HS-27A (cell line): ENCODE data around the gene CACNA2D3.

Experiments
- DNase-seq: peaks from one replicate; pipeline ENCODE4 v3.0.0-alpha.2; 2012; ENCODE audit warnings: low read depth, missing footprints

Gene CACNA2D3

DNA sequence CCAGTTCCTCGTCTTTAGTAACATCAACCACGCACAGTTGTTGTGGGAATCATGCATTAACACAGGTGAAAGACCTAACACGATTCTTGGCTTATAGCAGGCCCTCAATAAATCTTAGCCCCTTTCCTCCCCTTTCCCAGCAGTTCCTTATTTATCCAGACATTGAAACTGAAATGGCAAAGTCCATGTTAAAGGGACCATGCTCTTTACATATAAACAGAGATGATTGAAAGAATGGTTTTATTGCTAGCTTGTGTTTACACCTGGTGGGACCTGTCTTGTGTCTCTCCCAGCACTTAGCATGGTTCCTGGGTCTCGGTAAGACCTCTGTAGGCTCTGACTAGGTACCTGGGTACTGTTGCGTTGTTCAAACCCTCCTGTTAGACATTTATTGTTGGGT, 553.7 kb downstream of the CACNA2D3 start:
- DNase-seq, result no peak

DNA sequence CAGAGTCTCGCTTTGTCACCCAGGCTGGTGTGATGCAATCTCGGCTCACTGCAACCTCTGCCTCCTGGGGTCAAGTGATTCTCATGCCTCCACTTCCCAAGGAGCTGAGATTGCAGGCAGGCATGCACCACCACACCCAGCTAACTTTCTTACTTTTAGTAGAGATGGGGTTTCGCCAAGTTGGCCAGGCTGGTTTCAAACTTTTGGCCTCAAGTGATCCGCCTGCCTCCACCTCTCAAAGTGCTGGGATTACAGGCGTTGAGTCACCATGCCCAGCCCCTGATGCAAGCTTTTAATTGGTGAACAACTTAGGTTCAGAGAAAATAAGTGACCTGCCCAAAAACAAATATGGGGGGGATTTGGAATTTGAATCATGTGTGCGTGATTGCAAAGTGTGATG, 559.4 kb downstream of the CACNA2D3 start:
- DNase-seq, result no peak

DNA sequence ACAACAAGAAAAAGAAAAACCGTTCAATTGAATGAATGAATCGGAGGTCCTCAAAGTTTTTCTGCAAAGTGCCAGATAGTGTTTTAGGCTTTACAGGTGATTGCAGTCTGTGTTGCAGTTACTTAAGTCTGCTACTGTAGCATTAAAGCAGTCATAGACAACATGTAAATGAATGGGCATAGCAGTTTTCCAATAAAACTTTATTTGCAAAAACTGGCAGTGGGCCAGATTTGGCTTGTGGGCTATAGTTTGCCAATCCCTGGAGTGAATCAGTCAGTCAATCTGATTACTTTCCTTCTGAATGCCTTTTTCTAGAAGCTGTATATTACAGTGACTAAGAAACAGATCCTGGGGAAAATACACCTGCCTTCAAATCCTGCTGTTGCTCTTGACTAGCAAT, 562.9 kb downstream of the CACNA2D3 start:
- DNase-seq, result no peak

DNA sequence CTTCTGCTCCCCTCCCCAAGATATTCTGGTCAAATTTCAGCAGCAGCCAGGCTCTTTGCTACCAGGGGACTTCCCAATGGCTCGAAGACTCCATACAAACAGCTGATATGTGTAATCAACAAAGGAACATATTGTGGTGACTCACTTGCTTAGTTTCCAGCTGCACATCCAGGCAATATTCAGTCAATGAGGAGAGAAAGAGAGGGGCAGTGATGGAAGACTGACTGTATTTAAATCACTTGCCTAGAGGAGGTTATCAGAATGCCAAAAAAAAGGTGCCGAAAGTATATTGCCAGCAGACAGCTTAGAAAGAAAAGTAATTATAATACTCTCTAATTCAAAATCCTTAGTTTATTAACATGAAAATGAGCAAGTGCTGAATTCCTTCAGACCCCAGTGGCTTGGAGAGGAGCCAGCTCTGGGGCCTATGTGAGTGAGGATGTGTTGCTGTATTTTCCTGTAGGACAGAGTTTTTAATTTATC, 569.0 kb downstream of the CACNA2D3 start:
- DNase-seq, result no peak

DNA sequence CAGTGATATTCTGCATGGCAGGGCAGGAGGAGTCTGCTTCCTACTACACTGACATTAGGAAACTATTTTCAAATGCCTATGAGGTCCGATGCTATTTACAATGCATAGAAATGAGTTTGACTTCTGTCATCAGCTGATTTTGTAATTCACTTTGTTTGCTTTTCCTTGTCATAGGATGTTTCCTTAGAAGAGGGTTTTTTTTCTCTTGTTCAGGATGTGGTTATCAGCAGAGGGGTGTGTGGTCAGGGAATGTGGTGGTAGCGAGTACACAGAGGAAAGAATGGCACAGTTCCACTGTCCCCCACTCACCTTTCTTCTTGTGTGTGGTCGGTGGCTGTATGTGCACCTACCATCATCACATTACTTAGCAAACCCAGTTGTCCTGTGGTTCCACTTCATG, 574.0 kb downstream of the CACNA2D3 start:
- no peak for DNase-seq

DNA sequence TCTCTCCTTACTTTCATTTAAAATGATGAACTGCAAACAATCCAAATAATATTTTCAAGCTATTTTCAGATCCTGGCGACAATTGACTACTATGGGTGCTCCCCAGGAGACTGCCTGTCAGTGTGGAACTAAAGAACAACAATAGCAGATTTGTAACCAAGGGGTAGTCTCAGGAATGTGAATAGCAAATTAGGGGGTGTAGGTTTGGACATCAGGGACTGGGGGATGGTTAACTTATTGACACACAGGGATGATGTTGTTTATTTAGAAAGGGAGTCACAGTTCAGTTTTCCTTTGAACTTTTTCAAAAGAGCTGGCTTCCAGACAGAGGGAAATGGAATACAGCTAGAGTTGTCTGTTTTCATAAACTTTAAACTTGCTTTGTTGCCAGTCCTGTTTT, 575.7 kb downstream of the CACNA2D3 start:
- DNase-seq, result no peak

DNA sequence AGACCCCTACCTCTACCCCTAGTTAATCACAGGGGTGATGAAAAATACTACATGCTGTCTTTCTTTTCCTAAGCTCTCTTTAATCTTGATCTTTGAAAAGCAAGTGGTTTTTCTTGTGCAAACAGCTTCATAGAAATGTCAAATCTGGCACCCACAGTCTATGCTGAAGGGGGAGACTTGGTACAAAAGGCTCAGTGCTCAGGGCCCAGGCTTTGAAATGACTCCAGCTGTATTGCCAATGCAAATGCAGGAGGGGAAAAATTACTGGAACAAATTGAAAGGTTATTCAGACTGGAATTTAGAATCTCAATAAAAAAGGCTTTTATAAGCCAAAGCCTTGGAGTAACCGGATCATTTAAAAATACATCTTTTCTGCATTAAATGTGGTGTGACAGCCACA, 581.6 kb downstream of the CACNA2D3 start:
- DNase-seq, result no peak

DNA sequence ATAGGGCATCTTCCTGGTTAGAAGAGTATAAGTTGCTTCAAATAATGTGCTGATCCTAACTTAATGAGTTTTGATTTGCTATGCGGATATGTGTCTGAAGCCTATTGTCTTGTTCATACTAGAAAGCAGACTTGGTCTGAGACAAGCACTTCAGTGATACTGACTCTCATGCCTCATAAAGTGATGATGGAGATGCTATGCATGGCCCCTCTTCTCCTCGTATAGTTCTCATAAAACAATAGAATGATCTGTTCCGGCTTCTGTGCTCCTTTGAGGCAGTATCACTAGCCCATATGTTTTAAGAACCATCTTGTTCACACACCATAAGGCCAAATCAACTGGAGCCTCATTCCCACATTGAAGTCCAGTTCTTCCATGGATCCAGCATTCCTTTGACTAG, 583.4 kb downstream of the CACNA2D3 start:
- no peak for DNase-seq

DNA sequence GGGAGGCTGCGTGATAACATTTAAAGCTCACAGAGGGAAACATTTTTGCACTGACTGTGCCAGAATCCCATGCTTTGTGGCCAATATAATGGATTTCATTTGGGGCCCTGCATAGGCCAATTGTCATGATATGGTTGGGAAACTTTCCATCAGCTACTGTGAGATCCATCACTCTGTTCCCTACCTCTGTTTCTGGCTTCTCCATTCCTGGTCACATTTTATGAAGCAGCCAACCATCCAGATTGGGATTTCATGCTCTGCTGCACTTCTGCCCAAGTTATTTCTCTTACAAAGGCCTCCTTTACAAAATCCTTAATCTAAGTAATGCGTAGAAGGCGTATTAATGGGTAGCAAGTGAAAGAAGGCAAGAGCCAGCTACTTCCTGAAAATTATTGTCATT, 584.4 kb downstream of the CACNA2D3 start:
- DNase-seq, result no peak

DNA sequence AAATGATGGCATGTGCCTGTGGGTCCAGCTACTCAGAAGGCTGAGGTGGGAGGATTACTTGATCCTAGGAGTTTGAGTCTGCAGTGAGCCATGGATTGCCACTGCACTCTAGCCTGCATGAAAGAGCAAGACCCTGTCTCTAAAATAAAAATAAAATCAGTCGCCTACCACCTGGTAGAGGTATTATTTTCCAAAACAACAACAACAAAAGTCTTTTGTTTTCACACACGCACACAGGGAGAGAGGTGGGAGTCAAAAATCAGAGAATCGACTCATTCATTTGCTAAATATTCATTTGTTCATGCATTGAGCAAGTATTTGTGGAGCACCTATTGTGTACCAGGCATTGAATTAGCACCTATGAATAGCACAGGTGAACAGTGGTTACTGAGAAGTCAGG, 587.4 kb downstream of the CACNA2D3 start:
- no peak for DNase-seq

DNA sequence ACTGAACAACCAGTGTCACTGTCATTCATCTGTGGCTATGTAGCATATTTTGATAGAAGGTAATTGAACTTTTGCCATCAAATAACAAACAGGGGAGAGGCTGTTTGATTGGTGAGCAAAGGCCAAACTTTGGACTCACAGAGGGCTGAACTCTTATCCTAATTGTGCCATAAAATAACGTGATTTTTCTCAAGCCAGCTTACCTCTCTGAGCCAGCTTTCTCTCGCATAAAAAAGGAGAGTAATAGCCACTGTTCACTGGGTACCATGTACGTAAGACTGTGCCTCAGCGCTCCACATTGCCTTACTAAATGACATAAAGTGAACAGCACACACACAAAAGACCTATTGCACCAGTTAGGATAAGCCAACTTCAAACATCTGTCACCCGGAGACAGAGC, 588.6 kb downstream of the CACNA2D3 start:
- no peak for DNase-seq

DNA sequence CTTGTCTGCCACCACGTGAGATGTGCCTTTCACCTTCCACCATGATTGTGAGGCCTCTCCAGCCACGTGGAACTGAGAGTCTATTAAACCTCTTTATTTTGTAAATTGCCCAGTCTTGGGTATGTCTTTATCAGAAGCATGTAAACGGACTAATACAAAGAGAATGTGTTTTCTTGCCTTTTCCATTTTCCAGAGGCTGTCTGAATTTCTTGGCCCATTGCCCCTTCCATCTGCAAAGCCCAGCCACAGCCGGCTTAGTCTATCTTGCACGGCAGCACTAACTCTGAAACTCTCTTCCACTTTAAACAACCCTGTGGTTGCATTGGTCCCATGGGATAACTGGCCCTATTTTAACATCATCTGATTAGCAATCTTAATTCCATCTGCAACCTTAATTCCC, 590.2 kb downstream of the CACNA2D3 start:
- no peak for DNase-seq

DNA sequence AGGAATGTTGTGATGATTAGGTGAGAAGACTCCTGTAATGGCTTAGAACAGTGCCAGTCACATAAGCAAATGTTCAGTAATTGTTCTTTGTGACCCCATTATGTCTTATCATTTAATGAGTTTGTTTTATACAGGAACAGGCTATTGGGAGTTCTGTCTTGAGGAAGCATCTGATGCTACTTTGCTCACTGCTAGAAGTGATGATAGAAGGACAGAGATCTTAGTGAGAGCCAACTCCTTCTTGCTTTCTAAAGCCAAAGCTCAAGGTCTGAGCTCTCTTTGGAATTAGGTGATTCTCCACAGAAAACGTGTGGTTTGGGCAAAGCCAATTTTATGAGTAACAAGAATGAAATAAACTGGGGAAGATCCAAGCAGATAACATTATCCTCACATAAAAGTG, 590.7 kb downstream of the CACNA2D3 start:
- DNase-seq, result no peak

DNA sequence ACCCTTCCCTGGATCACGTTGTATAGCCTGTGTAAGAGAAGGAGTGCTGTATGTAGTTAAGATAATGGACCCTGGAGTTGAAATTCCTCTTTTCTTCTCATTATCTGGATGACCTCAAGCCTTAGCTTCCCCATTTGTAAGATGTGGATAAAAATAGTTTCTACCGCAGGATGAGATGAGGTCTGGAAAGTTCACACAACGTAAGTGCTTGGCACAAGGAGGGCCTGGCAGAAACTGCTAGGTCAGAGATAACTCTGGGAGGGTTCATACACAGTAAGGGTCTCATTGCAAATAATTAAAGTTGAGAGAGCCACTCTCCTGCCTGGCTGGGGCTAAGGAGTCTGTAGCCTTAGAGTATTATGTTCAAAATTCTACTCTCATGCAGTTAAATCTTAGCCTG, 591.1 kb downstream of the CACNA2D3 start:
- DNase-seq, result no peak

DNA sequence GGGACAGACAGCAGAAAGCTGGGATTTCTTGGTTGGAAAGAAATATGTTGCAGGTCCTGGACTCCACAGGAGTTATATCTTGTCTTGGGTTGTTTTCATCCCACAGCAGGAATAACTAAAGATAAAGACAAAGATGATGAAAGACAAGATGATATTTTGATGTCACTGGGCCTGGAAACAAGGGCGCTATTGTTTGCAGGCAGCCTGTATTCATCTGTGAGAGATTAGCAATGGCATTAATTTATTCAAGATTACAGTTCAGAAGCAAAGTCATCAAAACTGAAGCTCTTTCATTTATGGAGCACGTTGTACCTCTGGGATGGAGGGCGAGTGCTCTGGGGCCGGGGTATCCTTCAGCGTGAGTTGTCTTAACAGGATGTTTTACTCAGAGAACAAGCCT, 591.7 kb downstream of the CACNA2D3 start:
- no peak for DNase-seq

DNA sequence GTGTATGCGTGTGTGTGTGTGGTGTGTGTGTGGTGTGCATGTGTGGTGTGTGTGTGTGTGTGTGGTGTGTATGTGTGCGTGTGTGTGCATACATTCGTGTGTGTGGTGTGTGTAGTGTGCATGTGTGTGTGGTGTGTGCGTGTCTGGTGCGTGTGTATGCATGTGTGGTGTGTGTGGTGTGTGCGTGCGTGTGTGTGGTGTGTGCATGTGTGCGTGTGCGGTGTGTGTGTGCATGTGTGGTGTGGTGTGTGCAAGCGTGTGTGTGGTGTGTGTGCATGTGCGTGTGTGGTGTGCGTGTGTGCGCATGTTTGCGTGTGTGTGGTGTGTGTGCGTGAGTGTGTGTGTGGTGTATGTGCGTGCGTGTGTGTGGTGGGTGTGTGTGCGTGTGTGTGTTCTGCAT, 595.2 kb downstream of the CACNA2D3 start:
- no peak for DNase-seq

DNA sequence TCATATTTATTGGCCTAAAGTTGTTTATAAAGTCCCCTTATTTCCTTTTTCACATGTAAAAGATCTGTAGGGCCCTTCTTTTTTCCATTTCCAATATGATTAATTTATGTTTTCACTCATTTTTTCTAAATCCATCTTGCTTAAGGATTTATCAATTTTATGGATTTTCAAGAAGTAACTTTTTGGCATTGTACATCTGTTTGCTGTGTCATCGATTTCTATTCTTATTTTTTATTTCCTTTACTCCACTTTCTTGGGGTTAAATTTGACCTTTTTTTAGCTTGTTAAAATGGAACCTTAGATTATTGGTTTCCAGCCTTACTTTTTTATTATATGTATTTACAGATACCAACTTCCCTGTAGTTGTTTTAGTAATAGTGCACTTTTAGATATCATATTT, 597.6 kb downstream of the CACNA2D3 start:
- no peak for DNase-seq

DNA sequence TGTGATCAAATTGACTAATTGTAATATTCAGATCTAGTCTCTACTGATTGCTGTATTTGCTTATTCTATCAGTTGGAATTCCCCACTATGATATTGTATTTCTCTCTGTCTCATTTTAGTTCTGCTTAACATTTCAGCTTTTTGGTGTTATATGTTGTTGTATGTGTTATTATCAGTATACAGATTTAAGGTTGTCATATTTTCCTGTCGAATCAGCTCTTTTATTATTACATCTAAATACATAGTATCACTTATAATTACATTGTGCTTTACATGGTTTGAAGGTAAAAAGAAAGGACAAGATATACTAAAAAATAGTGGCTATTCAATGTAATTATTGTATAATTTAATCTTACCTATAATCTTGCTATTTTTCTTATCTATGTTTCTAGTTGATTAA, 598.3 kb downstream of the CACNA2D3 start:
- no peak for DNase-seq

DNA sequence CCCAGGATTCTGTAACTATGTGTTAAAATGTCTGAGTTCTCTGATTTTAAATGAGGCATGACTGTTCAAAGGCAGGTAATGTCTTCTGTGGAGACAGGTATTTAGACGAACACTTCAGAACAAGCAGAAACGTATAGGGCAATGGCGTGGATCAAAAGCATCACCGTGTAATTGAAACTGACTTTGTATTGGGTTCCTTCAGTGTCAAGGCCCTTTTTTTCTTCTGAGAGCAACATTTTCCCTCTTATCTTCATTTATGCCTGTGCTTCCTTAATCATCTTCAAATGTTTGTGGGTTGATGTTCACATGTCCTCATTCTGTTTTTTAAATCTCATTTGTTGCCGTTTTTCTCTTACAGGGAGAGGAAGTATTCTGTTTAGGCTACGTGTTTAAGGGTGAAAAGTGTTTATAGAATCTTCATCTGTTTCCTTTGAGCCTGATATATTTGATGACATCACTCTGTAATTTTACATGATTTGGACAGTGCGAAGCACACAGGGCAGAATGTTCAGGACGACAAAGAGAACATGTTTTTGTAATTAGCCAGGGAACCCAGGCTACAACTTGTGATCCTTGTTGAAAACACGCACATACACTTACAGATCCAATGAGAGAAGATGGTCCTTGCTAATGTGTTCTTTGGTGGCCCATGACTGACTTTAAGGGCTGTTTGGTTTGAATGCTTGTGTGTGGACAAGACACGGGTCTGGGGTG, 609.5 kb downstream of the CACNA2D3 start:
- DNase-seq, result no peak

DNA sequence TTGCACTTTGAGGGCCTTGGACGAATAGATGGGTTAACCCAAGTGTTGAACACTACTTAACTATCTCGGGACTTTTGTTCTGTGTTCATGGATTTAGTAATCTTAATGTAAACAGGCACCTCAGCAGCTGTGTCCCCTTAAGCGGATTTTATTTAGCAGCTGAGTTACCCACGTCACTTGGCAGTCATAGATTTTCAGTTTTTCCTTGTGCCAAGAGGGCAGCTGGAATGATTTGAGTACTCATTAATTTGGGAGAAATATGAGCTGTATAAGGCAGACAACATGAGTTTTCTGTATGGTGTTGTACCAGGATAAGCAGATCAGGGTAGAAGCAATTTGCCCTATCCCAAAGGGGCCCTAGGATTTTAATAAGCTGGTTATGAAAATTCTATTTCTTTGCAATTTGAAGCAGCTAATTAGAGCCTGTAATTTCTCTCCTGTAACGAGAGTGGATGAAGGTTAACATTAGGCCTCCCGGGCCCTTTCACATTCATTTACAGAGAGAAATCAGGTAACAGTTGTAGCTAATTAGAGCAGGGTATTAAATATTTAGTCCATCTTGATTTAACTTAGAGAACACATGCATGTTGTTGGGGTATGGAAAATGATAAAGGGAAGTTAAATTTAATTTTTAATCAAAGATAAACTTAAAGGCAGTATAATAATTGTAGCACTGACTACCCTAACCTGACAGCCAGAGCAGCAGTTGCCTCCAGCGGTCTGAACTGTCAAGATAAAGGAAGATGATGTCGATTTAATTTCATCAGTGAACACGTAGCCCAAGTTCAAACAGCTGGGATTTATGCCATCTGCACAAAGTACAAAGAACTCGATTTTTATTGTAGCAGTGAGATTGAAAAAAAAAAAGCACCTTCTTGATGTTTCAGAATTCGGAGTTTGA, 611.0 kb downstream of the CACNA2D3 start:
- no peak for DNase-seq

DNA sequence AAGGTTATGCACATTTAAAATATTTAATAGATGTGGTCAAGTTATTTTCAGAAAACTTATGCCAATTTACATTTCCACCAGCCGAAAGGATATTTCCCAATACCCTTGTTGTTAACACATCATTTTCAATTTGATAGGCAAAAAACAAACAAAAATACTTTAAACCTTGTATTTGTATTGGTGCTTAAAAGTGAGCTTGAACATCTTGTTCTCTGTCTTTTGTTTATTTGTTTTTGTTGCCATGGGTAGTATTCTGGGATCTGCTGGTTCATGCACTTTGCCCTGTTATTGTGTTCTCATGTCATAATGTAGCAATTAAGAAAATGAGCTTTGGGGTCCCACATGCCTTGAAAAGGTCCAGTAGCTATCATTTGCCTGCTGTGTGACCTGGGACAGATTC, 614.1 kb downstream of the CACNA2D3 start:
- DNase-seq, result no peak

DNA sequence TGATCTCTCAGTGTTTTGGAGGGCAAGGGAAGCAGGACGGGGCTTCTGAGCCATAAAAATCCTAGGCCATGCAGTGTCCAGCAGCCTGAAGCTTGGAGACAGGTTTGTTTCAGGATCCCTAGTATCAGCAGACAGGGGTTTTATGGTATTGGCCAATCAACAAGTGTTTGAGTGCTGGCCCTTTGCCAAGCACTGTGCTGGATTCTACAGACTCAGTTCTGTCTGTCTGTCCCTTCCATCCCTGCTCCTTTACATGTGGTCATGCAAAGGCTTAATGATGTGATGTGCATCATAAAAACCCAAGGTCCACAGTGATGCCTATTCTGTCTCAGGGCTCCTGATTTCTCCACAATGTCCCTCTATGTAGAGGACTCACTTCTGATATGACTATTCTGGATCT, 621.4 kb downstream of the CACNA2D3 start:
- DNase-seq, result no peak

DNA sequence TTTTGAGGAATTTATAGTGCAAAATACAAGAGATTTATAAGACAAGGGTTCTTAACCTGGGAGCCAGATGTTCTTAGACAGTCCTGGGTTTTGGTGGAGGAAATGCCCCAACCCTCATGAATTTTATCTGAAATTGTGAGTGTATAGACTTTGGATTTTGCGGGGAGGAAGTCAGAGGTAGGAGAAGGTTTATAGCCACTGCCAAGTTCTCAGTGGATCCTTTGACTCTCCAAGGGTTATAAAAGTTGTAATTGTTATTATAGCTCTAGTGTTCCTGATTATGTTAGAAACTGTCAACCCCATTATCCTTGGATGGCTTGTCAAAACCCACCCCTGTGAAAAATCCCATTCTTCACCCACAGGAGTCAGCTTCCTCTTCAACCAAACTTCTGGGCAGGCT, 621.9 kb downstream of the CACNA2D3 start:
- no peak for DNase-seq

DNA sequence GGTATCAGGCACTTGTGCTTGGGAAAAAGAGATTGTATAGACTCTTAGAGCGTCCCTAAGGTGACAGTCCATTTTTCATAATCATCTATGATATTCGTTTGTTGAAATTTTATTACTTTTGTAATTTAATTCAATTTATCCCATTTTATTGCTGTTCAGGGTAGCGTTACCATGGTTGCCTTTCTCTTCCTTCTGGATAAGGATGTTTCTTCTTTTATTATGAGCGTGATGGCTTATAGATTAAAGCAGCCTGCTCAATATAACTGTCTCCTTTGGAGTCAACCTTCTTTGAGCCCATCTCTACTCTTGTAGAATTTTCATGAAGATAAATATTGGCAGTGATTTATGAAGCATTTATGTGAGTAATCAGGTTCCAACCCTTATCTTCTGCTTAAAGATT, 623.5 kb downstream of the CACNA2D3 start:
- DNase-seq, result no peak
